Germinal center (tissue), 1 donor: ENCODE results near the gene AP5S1.
"Not testable (repeated sequence)": the region's sequence is repeated elsewhere in the genome, so short reads cannot be mapped to it uniquely, and the experiment has no call there.

Experiments used
- DNase-seq: peaks from one replicate; pipeline ENCODE4 v3.0.0; 2012; ENCODE audit warnings: mixed read lengths, low spot score

Gene AP5S1, protein sequence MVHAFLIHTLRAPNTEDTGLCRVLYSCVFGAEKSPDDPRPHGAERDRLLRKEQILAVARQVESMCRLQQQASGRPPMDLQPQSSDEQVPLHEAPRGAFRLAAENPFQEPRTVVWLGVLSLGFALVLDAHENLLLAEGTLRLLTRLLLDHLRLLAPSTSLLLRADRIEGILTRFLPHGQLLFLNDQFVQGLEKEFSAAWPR

DNA sequence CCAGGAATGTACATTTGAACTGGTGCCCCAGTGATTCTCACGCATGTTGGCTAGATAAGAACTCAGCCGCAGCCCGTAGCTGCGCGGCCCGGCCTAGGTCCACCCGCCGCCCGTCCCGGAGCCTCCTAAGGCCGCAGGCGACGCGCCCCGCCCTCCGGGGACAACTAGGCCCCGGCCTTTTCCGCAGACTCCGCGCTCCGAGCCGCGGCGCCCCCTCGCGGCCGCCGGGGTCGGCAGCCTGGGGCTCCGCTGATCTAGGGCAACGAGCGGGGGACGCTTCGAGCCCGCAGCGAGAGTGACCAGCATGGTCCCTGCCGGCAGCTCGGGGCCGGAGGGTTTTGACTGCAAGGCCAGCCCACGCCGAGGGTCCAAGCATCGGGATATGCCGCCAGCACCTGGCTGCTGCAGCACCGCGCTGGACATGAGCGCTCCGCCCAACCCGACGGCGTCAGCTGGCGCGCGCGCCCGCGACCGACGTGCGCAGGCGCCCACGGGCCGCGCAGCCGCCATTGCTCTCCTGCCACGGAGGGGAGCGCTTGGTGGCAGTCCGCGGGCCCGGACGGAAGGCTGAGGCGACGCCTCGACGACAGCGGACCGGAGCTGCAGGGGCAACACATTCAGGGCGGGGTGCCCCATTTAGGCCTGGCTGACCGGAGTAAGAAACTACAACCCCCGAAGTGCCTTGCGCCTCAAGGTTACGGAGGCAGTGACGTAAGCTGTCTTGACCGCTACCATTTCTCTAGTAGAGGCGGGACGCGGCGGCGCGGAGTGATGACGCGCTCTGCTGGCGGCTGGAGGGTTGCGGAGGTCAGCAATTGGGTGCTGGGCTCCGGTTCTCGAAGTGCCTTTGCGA is at the start of gene AP5S1:
AP5S1 (plus strand) TSS at position 500 of the 853 bp plus-strand sequence. CDS start 1,571 bp downstream, outside the sequence.
- DNase-seq, result peak; percentile 88

DNA sequence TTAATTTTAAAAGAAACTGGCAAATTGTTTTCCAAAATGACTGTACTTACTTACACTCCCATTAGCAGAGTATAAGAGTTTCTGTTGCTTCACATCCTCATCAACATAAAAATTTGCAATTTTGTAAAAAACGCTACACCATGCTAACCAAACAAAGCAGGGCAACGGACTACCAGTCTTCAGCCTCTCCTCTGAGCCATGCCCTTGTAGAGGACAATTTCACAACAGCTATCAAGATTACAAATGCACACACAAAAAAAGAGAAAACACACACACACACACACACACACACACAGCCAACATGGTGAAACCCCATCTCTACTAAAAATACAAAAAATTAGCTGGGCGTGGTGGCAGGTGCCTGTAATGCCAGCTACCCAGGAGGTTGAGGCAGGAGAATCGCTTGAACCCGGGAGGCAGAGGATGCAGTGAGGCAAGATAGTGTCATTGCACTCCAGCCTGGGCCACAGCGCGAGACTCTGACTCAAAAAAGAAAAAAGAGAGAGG is 48.7 kb upstream of the AP5S1 start:
- DNase-seq, result no peak

DNA sequence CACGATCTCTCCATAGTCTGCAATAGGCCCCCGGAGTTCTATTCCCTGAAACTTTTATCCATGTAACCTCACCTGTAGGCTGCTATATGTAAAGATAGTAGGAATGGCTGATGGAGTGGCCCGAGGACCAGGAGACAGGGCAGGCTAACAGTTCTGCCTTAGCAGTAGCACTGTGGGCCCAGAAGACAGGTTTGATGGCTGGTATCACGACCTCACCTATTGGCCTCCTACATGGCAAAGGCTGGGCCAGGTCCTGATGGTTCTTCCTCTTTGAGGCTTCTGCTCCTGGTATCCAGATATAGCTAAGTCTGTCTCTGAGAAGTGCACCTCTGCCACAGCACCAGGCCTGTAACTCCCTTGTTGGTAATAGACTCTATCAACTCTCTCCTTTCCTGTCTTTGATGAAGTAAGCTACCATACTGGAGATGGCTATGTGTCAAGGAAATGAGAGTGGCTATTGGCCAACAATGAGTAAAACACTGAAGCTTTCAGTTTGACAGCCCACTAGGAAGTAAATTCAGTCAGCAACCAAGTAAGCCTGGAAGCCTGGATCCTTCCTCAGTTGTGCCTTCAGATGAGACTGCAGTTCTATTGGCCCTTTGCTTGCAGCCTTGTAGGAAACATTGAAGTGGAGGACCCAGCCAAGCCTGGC is 44.8 kb upstream of the AP5S1 start:
- DNase-seq, result no peak

DNA sequence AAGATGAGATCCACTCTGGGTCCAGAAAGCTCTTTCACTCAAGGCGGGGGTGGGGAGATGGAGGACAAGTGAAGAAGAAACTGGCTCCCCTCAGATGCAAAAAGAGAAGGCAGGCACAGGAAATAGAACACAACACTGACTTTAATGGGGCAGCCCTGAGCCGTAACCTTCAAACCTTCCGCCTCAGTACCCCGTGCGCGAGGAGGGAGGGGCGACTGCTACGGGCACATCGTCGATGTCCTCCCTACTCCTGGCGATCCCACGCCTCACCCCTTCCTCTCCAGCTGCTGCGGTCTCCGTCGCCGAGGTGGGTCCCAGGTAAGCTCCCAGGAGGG is 43.0 kb upstream of the AP5S1 start:
- peak; percentile 62 for DNase-seq

DNA sequence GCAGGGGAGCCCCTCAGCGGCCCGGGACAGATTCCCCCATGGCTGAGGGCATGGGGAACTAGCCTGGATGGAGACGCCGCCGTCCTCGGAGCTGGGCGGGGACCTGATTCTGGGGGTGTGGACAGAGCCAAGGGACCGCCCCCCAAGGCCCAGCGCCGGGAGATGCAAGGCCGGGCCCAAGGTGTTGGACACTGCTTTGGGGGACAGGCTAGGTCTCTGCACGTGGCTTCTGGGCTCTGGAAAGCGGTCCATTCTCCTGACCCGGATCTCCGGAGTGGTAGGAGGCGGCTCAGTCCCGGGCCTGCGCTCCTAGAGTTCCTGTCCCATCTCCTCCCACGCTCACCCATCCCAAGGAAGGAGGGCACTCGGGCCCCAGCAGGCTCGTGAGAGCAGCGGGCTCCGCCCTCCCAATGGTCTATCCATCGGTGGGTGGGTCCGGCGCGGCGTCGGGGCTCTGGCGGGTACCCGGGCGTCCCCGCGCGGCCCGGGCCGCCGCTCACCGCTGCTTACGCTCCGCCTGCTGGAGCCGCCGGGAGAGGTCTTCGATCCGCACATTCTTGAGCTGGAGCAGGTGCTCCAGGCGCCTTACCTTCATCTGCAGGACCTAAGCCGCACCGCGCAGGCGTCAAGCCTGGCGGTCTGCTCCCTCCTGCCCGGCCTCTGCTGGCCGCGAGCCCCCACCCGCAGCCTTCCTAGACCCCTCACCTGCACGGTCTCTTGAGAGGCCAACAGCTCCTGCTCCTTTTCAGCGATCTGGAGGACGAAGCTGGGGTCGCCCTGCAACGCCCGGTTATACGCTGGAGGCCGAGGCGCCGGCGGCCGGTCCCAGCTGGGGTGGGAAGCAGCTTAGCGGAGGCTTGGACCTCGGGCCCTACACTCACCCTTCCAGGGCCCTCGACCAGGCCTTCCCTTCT is 42.4 kb upstream of the AP5S1 start:
- DNase-seq, result peak; percentile 72

DNA sequence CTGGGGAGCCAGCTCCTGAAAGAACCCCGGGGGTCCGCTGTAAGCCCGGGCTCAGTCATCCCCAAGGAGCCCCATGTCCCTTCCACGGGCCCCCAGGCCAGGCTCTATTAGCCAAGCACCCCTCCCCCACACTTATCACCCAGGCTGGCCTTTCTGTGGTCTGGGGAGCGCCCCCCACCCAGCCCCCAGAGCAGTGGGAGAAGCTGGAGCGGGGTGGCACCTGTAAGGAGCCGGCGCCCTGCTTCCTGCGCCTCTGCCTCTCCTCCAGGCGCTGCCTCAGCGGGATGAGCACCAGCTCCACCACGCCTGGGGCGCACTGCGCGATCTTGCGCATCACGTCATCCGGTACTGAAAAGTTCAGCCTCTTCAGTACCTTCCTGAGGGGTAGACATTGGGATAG is 41.4 kb upstream of the AP5S1 start:
- DNase-seq, result no peak

DNA sequence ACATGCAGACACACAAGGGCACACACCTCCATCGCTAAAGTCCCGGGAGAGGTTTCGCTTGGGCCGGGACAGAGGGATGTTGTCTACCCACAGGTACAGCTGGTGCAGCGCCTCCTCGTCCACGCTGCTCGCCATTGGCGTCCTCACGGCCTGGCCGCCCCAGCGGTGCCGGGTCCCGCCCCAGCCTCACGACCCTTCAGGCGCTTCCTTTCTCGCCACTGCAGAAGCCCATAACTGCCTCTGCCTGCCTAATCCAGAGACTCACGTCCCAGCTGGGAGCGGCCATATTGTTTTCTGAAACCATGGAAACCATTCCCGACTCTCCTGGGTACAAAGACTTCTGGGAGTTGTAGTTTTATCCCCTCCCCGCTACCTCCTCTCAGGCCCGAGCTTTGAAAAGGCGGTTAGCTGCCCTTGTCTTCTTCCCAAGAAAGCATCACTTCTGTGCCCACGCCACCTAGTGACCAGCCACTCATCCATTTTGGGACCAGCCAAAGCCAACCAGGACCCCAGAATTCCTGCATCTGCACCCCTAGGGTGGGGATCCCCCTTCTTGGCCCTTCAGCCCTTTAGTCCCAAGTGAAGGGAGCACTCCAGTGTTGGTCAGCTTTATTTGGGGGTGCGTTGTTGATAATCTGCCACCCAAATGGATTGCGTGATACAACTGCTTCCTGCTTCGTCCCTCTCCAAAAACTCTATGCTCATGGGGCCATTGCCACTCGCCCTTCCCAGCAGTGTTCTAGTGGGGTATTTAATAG is 39.0 kb upstream of the AP5S1 start, which contains the start of gene SPEF1:
SPEF1 (minus strand) TSS at position 296 of the 758 bp plus-strand sequence; CDS start at position 135, 161 bp downstream.
- peak; percentile 84 for DNase-seq

DNA sequence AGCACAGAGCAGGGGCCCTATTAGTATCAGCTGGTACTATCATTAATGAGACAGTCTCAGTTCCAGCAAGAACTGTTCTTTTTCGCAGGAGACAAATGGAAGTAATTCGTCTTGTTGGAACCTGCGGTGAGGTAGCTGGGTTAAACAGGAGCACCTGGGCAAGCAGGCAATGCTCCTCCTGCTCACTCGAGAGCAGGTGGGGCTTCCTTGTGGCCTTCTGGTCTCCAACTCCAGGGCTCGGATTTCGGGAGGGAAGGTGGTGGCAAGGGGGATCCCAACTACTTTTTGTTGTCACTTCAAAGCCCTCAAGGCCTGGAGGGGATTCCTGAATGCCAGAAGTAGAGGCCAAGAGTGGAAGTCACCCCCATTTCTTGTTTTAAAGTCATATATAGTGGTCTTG is 37.8 kb upstream of the AP5S1 start:
- DNase-seq, result no peak

DNA sequence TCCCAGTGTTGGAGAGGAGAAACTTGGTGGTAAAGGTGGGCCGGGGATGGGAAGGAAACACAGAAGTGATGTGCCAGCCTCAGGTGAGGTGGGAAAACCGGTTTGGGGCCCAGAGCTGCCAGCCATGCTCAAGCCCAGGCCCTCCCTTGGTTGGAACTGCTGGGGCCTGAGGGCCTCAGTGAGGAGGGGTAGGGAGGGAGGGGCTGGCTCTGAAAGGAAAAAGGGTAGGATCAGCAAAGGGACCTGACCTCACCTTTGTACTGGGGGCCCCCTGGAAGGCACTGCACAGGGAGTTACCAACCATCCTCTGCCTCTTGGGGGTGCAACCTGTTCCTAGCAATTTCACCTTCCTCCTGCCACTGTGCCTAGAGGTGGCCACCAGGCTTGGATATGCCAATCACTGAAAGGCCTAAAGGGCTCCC is 37.3 kb upstream of the AP5S1 start:
- no peak for DNase-seq

DNA sequence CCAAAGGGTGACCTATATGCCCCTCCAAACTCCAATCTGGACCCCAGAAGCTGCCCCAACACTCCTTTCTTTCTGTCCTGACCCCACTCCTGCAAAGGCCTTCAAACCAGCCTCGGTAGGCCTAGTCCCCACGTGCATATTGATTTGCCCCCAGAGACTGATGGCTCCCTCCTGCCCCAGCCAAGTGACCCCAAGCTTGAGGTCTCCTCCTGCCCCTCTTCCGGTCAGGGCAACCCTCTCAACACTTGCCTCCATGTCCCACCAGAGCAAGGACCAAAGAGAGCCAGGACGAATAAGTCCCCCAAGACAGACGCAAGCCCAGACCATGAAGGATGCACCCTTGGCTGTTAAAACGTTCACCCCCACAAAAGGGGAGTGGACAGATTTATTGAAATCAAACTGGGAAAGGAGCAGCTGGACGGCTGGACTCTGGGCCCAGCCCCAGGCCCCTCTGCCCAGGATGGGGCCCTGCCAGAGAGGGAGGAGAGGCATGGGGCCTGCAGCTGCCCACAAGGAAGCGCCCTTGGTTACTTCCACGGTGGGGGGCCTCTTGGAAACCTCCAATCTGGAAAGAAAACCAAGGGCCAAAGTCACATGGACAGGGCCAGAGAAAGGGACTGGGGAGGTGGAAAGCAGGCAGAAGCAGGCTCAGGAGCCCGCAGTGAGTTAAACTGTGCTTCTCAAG is 36.7 kb upstream of the AP5S1 start:
- DNase-seq, result no peak

DNA sequence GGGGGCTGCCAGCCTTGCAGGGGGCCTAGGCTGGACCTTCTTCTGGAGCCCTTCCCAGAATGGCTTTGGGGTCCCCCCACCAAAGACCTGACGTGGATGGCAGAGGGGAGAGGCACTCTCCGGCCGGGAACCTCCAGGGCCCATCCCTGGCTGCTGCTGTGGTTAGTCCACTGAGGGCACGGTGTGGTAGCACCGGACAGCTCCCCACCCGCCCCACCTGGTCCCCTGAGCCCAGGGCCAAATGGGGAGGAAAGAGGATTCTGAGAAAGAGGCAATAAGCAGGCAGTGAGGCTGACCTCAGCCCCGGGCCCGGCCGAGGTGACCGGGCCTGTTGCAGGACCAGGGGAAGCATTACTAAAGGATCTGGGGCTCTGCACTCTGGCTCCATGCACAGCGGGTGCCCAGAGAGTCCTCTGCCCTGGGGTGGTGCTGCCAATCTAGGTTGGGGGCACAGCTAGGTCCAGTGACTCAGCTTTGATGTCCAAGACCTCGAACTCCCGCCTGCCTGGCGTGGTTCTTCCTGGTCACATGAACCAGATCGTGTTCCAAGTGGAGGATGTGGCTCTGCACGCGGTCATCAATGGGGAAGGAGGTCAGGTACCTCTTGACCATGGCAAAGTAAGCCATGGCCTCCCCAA is 36.0 kb upstream of the AP5S1 start:
- DNase-seq, result no peak

DNA sequence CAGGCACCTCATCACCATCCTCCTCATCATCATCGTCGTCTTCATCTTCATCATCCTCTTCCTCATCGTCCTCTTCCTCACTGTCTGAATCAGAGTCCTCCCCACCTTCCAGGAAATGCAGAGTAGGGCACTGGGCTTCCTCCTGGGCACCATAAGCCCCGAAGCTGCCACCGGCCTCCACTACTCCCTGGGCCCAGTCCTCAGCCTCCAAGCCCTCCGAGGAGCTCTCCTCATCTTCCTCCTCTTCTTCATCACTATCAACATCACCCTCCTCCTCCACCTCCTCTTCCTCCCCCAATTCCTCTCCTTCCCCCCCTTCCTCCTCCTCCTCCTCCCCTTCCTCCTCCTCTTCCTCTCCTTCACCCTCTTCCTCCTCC is 35.5 kb upstream of the AP5S1 start:
- DNase-seq, result no peak

DNA sequence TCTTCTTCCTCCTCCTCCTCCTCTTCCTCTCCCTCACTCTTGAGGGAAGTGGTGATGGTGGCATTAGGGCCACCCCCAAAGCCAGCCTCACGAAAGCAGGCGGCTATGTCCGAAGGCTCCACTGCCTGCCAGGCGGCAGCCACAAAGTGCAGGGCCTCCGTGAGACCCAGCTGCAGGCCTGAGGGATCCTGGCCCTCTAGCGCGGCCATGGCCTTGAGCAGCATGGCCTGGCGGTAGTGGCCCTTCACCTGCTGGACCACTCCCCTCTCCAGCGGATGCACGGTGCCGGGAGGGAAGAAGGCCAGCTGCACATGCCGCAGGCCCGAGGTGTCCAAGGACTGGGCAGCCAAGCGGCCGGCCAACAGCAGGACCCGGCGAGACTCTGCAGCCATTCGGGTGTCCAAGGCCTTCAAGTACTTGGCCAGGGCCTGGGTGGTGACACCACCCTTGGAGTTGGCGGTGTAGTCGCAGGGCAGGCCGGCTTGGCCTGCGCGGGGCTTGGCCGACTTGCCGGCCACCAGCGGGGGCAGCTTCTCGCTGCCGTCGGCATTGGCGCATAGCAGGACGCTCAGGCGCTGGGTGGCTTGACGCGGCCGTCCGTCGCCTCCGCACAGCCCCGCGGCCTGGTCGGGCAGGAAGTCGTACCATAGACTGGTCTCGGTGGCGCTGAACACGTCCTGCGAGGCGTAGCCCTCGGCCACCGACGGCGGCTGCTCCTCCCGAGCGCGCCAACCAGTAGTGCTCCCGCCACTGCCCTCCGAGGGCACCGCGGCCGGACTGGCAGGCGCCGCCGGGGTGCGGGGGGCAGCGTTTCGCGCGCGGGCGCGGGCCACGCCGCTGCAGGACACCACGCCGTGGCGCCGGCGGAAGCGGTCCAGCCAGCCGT is 34.9 kb upstream of the AP5S1 start:
- no peak for DNase-seq

DNA sequence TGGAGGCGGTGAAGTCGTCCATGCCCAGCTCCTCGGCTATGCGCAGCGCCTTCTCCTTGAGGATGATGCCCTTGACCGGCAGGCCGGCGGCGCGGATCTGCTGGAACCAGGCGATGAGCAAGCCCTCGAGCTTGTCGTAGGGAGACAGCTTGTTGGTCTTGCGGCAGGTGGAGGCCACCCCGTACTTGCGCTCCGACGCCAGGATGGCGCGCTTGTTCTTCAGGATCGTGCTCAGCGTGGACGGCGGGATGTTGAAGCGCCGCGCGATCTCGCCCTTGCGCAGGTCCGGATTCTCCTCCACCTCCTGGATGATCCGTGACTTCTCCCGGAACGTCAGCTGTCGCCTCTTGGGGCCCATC is 34.2 kb upstream of the AP5S1 start:
- DNase-seq, result no peak

DNA sequence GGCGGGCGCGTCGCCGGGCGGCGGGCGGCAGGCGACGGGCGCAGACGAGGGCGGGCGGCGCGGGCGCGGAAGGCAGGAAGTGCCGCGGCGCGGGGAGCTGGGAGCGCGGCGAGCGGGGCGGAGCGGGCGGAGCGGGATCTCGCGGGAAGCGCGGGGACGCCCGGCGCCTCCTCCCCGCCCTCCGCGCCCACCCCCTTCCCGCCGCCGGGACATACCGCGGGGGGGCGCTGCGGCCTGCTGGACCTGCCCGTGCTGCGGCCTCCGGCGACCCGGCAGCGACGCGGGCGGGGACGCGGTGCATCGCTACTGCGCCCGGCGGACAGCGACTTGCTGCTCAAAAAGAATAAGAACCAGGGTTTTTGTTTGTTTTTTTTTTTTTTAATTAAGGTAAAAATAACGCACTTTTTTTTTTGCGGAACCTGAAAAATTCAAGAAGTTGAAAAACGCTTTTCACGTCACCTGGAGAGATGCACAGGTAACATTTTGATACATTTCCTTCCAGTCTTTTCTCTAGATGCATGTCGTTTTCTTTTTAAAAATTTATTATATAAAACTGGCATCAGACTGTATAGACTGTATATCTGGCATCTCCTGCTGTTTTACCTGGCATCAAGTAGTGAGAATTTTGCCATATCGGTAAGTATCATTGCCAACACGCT is 33.6 kb upstream of the AP5S1 start, which contains the start of gene CENPB:
CENPB (minus strand) TSS at position 76 of the 659 bp plus-strand sequence. CDS start 257 bp downstream, outside the sequence.
- peak; percentile 87 for DNase-seq

DNA sequence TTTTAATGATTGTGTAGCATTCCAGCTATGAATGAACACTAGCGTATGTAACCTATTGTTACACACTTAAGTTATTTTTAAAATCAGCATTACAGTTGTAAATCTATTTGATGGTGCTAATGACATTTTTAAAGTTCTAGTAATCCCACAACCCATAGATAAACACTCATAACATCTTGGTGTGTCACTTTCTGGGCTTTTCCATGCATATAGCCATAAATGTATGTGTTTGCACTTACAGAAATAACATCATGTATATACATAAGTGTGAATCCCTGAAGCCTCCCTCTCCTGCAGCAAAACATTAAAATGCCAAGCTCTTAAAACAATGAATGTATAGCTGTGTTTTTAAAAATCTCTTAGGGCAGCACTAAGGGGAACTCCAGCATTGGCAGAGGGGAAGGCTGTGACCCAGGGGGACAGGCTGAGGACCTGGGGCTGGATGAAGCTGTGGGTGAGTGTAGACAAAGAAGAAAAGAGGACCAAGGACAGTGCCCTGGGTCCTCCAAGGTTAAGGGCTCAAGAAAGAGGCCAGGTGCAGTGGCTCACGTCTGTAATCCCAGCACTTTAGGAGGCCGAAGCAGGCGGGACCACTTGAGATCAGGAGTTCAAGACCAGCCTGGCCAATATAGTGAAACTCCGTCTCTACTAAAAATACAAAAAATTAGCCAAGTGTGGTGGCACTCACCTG is 32.9 kb upstream of the AP5S1 start:
- no peak for DNase-seq

DNA sequence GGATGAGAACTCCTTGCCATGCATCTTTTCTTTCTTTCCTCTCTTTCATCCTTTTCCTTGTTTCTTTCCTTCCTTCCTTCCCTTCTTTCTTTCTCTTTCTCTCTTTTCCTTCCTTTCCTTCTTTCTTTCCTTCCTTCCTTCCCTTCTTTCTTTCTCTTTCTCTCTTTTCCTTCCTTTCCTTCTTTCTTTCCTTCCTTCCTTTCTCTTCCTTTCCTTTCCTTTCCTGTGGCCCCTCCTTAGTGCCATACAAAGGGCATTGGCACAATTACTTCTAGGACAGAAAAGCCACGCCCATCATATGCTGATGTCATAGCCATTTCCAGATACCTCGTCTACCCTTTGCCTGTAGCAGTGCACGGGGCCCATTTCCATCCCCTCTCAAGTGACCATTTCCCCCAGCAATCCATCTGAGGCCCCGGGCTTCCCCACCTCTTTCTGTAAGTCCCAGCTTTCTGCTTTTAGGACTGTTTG is 31.6 kb upstream of the AP5S1 start:
- no peak for DNase-seq

DNA sequence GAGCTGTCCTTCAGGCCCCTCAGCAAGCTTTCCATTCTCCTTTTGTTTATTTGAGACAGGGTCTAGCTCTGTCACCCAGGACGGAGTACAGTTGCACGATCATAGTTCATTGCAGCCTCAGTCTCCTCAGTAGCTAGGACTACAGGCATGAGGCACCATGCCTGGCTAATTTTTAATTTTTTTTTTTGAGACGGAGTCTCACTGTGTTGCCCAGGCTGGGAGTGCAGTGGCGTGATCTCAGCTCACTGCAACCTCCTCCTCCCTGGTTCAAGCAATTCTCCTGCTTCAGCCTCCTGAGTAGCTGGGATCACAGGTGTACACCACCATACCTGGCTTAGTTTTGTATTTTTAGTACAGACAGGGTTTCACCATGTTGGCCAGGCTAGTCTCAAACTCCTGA is 31.1 kb upstream of the AP5S1 start:
- not testable (repeated sequence) for DNase-seq
